ENCODE measurements around the gene STRADA. TPM values are rescaled to one million over a fixed set of nuclear protein-coding genes. Genes with fewer than 3 reads are reported as not detected.

The STRADA gene
- total and polyA plus RNA-seq, 2 of the 8 experiments (the other 6 are each of a cell fraction or from before 2014, with no cell fraction given), result 35.6 to 43.3 TPM

DNA sequence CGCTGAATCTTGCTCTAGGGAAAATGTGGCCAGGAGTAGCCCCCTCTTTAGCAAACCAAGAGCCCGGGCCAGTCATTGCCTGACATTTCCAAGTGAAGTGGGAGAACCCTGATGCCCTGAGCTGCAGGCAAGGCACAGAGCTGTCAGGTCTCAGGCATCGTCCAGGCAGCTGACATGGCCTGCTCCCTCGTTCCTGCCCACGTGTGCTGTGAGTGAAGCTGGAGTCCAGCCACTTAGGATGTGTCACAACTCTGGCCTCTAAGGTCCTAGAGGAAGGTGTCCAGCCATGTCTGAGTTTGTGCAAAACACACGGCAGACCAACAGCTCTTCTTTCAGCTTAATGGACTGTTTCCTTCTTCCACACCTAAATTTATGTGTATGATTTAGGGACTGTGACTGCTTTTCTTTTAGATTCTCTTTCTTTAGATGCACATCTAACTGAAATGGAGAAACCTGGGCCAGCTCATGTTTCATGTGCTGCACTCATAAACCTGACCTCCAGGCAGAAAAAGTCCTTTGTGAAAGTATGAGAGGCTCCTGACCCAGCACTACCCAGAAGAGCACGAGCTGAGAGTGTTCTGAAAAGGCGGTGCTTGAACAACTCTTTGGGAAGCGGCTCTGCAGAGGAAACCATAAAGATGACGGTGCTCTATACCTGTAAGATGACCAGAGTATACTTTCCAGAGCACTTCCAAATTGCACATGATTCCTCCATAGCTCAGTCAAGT, 26.9 kb downstream of the STRADA start:
- CTCF ChIA-PET (ENCODE audit: partially characterized antibody), result interaction anchor here (0.5 to 2.2 kb wide), 6 partner anchors 9 to 103 kb away, joined by 3 to 9 read pairs (median 4); no protein-coding TSS in a partner anchor
- Histone ChIP-seq H3K79me2 (ENCODE audit: control insufficient read depth in 1 of 2, insufficient read depth in 2 of 2, low read length in 2 of 2) (no peaks in the 10 kb centered on the region), H3K36me3 (ENCODE audit: control insufficient read depth in 2 of 4, insufficient read depth in 4 of 4, low read length in 3 of 4) (peaks cover 1 to 9% (median 6%) of the 10 kb centered on the region in 4 experiments; a peak in 6 of 8 replicates)
- TF ChIP-seq RNF2 (IDR thresholded peaks at IDR 0.05; ENCODE audit: borderline replicate concordance, low read depth, low read length, missing control alignments, poor library complexity, severe bottlenecking) (no peak), HDAC6 (IDR thresholded peaks at IDR 0.05; ENCODE audit: low read depth, low read length) (no peak), EZH2 (IDR thresholded peaks at IDR 0.05; ENCODE audit: low read depth, low read length, severe bottlenecking) (no peak), SP4 (IDR thresholded peaks at IDR 0.05; ENCODE audit: low read length) (no peak), POLR2AphosphoS5 (IDR thresholded peaks at IDR 0.05; ENCODE audit: low read depth, low read length) (no peak), BRCA1 (IDR thresholded peaks at IDR 0.05; ENCODE audit: low read depth, low read length) (no peak), RAD21 (IDR thresholded peaks at IDR 0.05 in 1 of 2, conservative IDR thresholded peaks at IDR 0.05 in 1 of 2; ENCODE audit: low read depth in 2 of 2, low read length in 2 of 2) (no peak)

More for the DNA sequence above, 26.9 kb downstream of the STRADA start:
- Histone ChIP-seq H2AFZ (ENCODE audit: low read length) (no peak overlapping the region), H3K9me3 (ENCODE audit: insufficient read depth in 2 of 2, low read depth in 1 of 2, low read length in 1 of 2) (no peaks in the 10 kb centered on the region), H3K27ac (ENCODE audit: low read depth, low read length) (no peak overlapping the region), H4K20me1 (replicated peaks in 1 of 2; ENCODE audit: control insufficient read depth in 1 of 2, insufficient read depth in 2 of 2, low read length in 2 of 2) (no peaks in the 10 kb centered on the region), H2BK15ac (ENCODE audit: low read length) (no peak overlapping the region), H3K14ac (ENCODE audit: insufficient read length) (no peak overlapping the region), H2BK5ac (ENCODE audit: low read depth, low read length) (no peak overlapping the region; the same call in 1 of the 2 replicates), H4K5ac (ENCODE audit: insufficient read length, low read depth, low read length) (no peak overlapping the region), H3K4ac (replicated peaks; ENCODE audit: insufficient read length, low read depth, low read length) (no peak overlapping the region), H3K79me1 (ENCODE audit: low read depth, low read length) (no peaks in the 10 kb centered on the region), H3K4me3 (ENCODE audit: extremely low read depth in 1 of 4, insufficient read depth in 2 of 4, low read depth in 3 of 4, low read length in 4 of 4) (no peak overlapping the region), H2BK12ac (ENCODE audit: low read depth, low read length) (no peak overlapping the region), H4K8ac (ENCODE audit: extremely low read depth, insufficient read depth, low read length) (no peak overlapping the region), H2AK5ac (ENCODE audit: low read depth, low read length) (no peak overlapping the region), H3K27me3 (replicated peaks in 1 of 4; ENCODE audit: control insufficient read depth in 3 of 4, extremely low read depth in 1 of 4, insufficient read depth in 3 of 4, low read length in 3 of 4) (no peaks in the 10 kb centered on the region), H3K56ac (replicated peaks; ENCODE audit: insufficient read length, low read depth, low read length) (no peak overlapping the region), H4K91ac (replicated peaks; ENCODE audit: insufficient read length, low read length) (no peak overlapping the region), H3K18ac (ENCODE audit: extremely low read depth, low read length) (no peak overlapping the region), H3K4me2 (ENCODE audit: insufficient read depth in 1 of 2, low read depth in 2 of 2, low read length in 2 of 2) (no peak overlapping the region), H3K23ac (ENCODE audit: insufficient read length) (no peak overlapping the region), H3K23me2 (ENCODE audit: low read depth, low read length) (no peaks in the 10 kb centered on the region), H2BK120ac (replicated peaks; ENCODE audit: low read depth, low read length) (no peak overlapping the region), H2BK20ac (ENCODE audit: low read length) (no peak overlapping the region), H3K9ac (replicated peaks in 1 of 4; ENCODE audit: extremely low read depth in 1 of 4, low read depth in 3 of 4, low read length in 3 of 4) (no peak overlapping the region), H3K4me1 (replicated peaks in 1 of 4; ENCODE audit: control insufficient read depth in 3 of 4, insufficient read depth in 4 of 4, low read length in 3 of 4) (no peaks in the 10 kb centered on the region)
- POLR2A ChIA-PET (ENCODE audit: partially characterized antibody), result interaction anchor here (2.3 kb wide), 1 partner anchor 9 kb away, joined by 7 read pairs; no protein-coding TSS in a partner anchor
- FAIRE-seq (no peak), DNase-seq (ENCODE audit: low read depth in 1 of 2, low spot score in 2 of 2) (no peak)
- 87% methylated on average over 10 of the region's 10 CpGs; no CpG with 5 or more reads in 1 of the 2 experiments for WGBS, 2 experiments (ENCODE audit: extremely low coverage in 1 of 2, insufficient coverage in 1 of 2, insufficient read length in 1 of 2, insufficient replicate concordance in 2 of 2, low coverage in 1 of 2, low lambda C conversion rate in 2 of 2, missing lambda C conversion rate in 1 of 2)

Measured in H1 (cell line).